Measurements from ENCODE around the gene FN3K.
A peak's percentile ranks its signal among the peaks of the same experiment; 100 is the strongest.

Gene FN3K

GRCh38 chr17:82734987-82735866 lies at the start of gene FN3K:
Gene FN3K (plus strand): TSS chr17:82735615. CDS start chr17:82735637, 22 bp downstream.
- peak; percentile 15 for DNase-seq

DNA sequence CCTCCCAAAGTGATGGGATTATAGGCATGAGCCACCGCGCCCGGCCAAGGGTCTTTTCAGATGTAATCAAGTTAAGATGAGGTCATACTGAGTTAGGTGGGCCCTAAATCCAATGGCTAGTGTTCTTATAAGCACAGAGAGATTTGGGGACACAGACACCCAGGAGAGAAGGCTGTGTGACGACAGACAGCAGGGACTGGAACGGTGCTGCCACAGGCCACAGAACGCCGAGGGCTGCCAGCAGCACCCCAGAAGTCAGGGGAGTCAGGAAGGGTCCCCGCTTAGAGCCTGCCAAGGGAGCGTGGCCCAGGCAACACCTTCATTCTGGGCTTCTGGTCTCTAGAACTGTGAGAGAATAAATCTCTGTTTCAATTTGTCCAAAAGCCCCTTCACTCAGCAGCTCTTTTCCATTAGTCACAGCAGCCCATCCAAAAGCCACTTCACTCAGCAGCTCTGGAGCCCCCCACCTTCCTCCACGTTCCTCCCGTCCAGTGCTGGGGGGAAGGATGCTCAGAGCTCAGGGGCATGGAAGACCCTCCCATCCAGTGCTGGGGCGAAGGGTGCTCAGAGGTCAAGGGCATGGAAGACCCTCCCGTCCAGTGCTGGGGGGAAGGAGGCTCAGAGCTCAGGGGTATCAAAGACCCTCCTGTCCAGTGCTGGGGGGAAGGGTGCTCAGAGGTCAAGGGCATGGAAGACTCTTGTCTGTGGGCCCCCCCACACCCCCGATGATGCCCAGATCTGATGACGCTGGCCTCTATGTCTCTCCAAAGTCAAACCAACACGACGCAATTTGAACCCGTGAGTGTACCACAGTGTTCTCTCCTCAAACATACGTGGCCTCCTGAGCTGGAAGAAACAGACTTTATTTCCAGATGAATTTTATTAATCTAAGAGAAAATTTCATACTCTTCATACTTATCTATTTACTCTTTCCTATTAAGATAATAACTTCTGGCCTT lies 48.8 kb upstream of the FN3K start:
- DNase-seq, result no peak

- no peak for DNase-seq
Measured at GRCh38 chr17:82687375-82687861, 48.0 kb upstream of the FN3K start.

GRCh38 chr17:82687871-82688270 lies 47.5 kb upstream of the FN3K start:
- DNase-seq, result no peak

GRCh38 chr17:82689077-82689476 lies 46.3 kb upstream of the FN3K start:
- DNase-seq, result no peak

DNA sequence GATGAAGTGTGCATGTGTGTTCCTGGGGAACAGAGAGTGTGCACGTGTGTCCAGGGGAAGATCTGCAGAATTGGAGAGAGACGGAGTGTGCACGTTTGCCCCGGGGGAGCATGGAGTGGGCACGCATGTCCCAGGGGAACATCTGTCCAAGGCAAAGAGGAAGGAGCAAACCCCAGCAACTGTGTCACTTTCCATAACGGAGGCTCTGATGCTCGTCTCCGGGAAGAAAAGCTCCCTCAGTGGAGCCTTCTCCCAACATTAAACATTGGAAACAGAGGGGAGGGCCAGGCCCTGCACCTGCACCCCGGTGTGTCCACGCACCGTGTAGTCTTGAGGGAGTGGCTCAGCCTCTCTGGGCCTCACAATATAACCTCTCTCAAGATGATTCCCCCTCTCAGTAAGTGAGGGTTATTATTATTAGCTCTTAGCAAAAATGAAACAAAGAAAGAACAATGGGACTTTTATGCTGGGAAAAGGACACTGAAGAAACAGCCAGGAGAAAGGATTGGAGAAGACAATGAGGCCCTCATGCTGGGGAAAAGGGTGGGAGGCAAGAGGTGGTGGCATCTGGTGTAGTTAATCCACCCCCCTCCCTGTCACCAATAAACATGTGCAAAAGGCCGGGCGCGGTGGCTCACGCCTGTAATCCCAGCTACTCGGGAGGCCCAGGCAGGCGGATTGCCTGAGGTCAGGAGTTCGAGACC lies 44.5 kb upstream of the FN3K start:
- no peak for DNase-seq

DNA sequence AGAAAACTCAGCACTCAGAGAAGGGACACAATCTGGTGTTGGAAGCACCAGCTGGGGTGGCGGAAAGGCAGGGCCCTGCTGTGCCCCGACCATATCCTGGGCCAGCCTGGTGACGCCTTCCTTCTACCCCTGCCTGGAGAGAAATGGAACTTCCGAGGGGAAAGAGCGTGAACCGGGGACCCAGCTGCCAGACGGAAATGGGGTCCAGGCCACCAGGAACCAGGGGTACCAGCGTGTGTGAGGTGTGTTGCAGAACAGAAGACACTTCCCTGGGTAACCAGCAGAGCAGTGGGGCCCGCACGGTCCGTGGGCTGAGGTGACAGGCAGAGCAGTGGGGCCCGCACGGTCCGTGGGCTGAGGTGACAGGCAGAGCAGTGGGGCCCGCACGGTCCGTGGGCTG lies 43.7 kb upstream of the FN3K start:
- DNase-seq, result no peak

DNA sequence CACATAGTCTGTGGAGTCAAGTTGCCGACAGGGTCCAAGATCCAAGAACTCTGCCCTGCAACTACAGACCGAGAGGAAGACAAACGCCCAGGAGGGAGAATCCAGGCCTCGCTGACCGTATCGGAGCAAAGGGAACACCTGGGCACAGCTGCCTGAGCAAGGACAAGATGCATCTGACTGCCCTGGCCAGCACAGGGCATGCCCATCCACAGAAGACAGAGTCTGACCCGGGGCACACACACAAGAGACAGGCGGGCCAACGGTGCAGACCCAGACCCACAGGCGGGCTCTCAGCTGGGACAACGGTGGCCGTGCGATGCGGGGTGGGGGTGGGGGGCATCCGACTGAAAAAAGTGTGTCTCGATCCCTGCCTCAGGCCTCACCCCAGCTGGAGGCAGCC lies 43.1 kb upstream of the FN3K start:
- no peak for DNase-seq

DNA sequence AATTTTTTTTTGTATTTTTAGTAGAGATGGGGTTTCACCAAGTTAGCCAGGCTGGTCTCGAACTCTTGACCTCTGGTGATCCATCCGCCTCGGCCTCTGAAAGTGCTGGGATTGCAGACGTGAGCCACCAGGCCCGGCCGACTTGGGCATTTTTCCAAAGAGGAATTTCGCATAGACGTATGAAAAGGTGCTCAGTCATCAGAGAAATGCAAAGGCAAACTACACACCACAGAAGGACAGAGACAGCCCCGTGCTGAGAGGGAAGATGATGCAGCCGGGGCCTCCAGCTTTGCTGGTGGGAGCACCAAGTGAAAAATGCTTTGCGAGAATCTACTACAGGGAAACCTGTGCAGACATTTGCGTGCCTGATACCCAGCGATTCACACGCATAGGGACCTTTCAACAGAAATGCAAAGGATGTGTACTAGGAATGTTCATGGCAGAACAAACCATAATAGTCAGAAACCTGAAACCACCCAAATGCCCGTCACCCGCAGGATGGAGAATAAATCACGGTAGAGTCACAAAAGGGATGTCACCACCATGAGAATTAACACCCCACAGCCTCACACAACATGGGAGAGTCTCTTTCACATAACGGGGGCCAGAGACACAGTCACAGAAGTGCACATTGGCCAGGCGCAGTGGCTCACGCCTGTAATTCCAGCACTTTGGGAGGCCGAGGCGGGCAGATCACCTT lies 42.1 kb upstream of the FN3K start:
- no peak for DNase-seq

- DNase-seq, result no peak
Measured at GRCh38 chr17:82694647-82695046, 40.8 kb upstream of the FN3K start.

- no peak for DNase-seq
Measured at GRCh38 chr17:82696259-82696658, 39.2 kb upstream of the FN3K start.

DNA sequence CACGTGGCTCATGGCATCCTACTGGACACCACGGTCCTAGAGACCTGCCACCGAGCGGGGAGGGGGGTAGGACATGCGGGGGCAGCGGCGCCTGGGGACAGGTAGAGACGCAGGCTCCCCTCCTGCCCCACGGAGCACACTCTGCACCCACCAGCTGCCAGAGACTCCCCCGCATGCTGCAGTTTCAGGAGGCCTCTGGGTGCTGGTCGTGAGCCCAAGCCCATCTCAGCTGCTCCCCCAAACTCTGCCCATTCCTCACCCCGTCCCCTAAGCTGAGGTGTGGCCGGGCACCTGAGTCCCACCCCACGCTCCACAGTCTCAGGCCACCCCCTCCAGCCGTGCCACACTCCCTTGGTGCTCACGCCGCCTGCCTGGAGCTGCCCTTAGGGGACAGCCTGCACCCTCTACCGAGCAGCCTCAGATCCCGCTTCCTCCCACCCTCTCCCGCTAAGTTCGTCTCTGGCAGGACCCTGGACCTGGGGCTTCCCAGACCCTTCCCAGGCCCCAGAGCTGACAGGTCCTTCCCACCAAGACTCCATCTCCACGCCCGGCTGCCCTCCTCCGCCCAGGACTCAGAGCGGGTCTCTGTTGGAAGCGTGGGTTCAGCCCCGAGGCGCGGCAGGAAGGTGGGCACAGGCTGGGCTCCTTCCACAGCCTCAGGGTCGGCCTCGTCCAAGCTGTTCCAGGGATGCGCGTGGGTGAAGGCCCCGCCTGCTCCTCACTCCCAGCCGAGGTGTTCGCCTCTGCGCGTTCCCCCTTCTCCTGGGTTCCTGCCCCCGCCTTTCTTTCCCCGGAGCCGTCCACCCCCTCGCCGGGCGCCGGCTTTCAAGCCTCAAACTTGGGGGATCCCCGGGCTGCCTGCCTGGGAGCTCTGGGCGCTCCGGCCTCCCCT lies 38.3 kb upstream of the FN3K start:
- DNase-seq, result no peak

DNA sequence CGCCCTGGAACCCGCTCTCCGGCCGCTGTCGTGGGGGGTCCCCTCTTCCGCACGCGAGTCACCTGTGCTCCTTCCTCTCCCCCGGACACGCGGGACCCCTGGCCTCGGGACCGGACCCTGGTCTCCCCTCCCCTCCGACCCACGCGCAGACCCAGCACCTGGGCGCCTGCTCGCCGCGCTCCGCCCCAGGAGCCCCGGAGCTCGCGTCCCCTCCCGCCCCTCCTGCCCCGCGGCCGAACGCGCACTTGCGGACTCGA lies 37.7 kb upstream of the FN3K start:
- DNase-seq, result no peak

GRCh38 chr17:82698065-82698973 lies 37.1 kb upstream of the FN3K start, which contains the start of gene RAB40B:
Gene RAB40B (minus strand): TSS chr17:82698698. CDS start chr17:82698596, 102 bp downstream.
- DNase-seq, result peak; percentile 93

DNA sequence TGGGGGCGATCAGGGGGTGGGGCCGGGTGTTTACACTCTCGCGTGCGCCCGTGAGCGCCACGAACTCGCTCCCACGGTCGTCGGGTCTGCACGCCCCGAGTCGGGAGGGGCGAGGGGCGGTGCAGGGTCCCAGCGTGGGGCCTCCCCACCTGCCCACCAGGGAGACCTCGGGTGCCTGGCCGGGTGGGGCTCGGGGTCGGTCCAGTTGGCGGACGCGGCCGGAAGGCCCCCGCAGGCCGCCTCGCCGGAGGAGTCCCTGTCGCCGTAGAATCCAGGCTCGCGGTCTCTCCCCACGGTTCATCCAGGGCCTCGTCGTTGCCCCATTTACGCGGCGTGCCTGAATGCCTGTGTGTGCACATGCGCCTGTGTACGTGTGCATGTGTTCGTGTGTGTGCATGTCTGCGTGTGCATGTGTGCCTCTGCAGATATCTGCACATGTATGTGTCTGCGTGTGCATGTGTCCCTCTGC lies 36.4 kb upstream of the FN3K start:
- no peak for DNase-seq

GRCh38 chr17:82699551-82699950 lies 35.9 kb upstream of the FN3K start:
- no peak for DNase-seq

DNA sequence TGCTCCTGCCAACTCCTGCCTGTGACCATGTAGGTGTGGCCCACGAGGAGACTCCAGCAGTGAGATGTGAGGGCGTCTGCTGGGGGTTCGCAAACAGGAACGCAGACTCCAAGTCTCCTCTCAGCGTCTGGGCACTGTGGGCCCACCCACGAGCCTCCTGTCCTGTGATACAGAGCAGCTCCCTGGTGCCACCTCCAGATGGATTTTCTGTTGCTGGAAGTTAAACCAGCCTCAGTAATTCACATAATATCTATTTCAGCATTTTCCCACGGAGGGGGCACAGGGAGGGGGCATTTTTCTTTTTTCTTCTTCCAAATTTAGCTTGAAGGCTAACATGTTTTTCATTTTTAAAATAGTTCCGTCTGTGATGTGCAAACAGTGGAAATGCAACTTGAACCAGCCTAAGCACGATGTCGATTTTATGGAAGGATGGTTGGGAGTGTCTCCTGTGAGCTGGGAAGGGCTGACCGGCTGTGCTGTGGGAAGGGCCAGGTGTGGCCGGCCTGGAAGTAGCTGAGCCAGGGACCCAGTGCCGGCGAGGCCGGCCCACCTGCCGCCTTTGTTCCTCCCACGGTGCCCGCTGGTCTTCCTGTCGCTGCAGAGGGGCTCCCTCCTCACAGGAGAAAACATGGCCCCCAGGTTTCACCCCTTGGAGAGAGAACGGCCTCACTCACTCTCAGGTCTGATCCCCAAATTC lies 33.0 kb upstream of the FN3K start:
- no peak for DNase-seq

DNA sequence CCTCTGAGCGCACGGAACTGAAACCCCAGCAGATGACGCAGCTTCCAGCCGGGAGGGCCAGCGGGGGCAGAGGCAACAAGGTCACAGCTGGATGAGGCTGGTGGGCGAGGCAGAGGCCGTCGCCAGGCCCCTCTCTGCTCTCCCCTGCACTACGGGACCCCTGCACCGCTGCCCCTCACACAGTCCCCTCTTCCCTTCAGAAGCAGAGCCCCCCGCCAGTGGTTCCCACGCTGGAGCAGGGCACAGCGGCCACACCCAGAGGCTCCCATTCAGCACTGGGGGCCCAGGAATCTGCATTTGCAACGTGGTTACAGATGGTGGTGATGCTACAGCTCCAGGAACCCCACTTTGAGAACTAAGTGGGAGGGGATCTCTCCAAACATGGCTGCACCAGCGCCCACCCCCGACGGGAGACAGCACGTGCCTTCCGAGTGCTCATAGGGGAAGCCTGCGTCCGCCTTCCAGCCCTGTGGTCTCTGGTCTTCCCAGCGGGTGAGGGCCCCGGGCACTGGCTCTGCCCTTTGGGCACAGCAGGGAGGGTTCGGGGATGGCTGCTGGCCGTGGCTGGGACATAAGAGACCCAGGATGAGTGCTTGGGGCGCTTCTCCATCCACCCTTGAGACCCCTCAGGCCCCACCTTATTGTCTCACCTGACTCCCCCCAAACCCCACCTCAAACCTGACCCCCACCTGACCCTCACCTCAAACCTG lies 32.2 kb upstream of the FN3K start:
- no peak for DNase-seq

Measured in NCI-H748 treated with DMSO at 0.1 percent for 48 hours (cell line).